IPS-18a (cell line): Measurements from ENCODE around the gene SEMA3E.

Source experiments
- H3K27ac ChIP-seq: one replicate; pipeline ENCODE4 v1.5.1; 2013; ENCODE audit warnings: low read length
- H3K27me3 ChIP-seq: one replicate; pipeline ENCODE4 v1.6.1; 2013; ENCODE audit warnings: mild to moderate bottlenecking, low read length; ENCODE audit not compliant: control insufficient read depth, insufficient read depth
- H3K36me3 ChIP-seq: one replicate; pipeline ENCODE4 v1.6.1; 2013; ENCODE audit warnings: low read depth, low read length; ENCODE audit not compliant: control insufficient read depth
- H3K4me1 ChIP-seq: one replicate; pipeline ENCODE4 v1.6.1; 2013; ENCODE audit warnings: low read depth, low read length; ENCODE audit not compliant: control insufficient read depth
- H3K4me3 ChIP-seq: one replicate; pipeline ENCODE4 v1.5.1; 2013; ENCODE audit warnings: low read length
- H3K9ac ChIP-seq: one replicate; pipeline ENCODE4 v1.6.1; 2013; ENCODE audit warnings: mild to moderate bottlenecking, low read length, moderate library complexity
- H3K9me3 ChIP-seq: one replicate; pipeline ENCODE4 v1.6.1; 2013; ENCODE audit warnings: low read depth, low read length; ENCODE audit not compliant: control insufficient read depth

The SEMA3E gene

GRCh38 chr7:83388436-83388835, 260.5 kb downstream of the SEMA3E start:
- Histone ChIP-seq H3K9ac (no peak overlapping the region), H3K4me1 (no peaks in the 10 kb centered on the region), H3K9me3 (no peaks in the 10 kb centered on the region), H3K36me3 (no peaks in the 10 kb centered on the region), H3K27me3 (no peaks in the 10 kb centered on the region), H3K27ac (no peak overlapping the region), H3K4me3 (no peak overlapping the region)

- H3K4me3 ChIP-seq = no peak overlapping the region
- H3K4me1 ChIP-seq = no peaks in the 10 kb centered on the region
- no peaks in the 10 kb centered on the region for H3K27me3 ChIP-seq
- no peaks in the 10 kb centered on the region for H3K9me3 ChIP-seq
- no peak overlapping the region for H3K9ac ChIP-seq
- no peak overlapping the region for H3K27ac ChIP-seq
- H3K36me3 ChIP-seq = no peaks in the 10 kb centered on the region
Measured at GRCh38 chr7:83366629-83367028, 282.3 kb downstream of the SEMA3E start.

- Histone ChIP-seq H3K9me3 (no peaks in the 10 kb centered on the region), H3K9ac (no peak overlapping the region), H3K4me1 (no peaks in the 10 kb centered on the region), H3K27ac (no peak overlapping the region), H3K36me3 (no peaks in the 10 kb centered on the region), H3K27me3 (no peaks in the 10 kb centered on the region), H3K4me3 (no peak overlapping the region)
Measured at GRCh38 chr7:83365746-83366145, 283.2 kb downstream of the SEMA3E start.

- Histone ChIP-seq H3K36me3 (no peaks in the 10 kb centered on the region), H3K9me3 (no peaks in the 10 kb centered on the region), H3K9ac (no peak overlapping the region), H3K4me3 (no peak overlapping the region), H3K4me1 (no peaks in the 10 kb centered on the region), H3K27ac (no peak overlapping the region), H3K27me3 (no peaks in the 10 kb centered on the region)
Measured at GRCh38 chr7:83362871-83363550, 285.9 kb downstream of the SEMA3E start.

- no peak overlapping the region for H3K27ac ChIP-seq
- H3K4me1 ChIP-seq = no peaks in the 10 kb centered on the region
- H3K9me3 ChIP-seq = no peaks in the 10 kb centered on the region
- H3K9ac ChIP-seq = no peak overlapping the region
- no peak overlapping the region for H3K4me3 ChIP-seq
- H3K36me3 ChIP-seq = no peaks in the 10 kb centered on the region
- no peaks in the 10 kb centered on the region for H3K27me3 ChIP-seq
Measured at GRCh38 chr7:83359108-83359507, 289.8 kb downstream of the SEMA3E start.

GRCh38 chr7:83355143-83355542, 293.8 kb downstream of the SEMA3E start:
- Histone ChIP-seq H3K4me1 (no peaks in the 10 kb centered on the region), H3K27ac (no peak overlapping the region), H3K9me3 (no peaks in the 10 kb centered on the region), H3K27me3 (no peaks in the 10 kb centered on the region), H3K9ac (no peak overlapping the region), H3K4me3 (no peak overlapping the region), H3K36me3 (no peaks in the 10 kb centered on the region)

GRCh38 chr7:83347945-83348444, 300.9 kb downstream of the SEMA3E start:
- H3K9me3 ChIP-seq = no peaks in the 10 kb centered on the region
- H3K9ac ChIP-seq = no peak overlapping the region
- H3K36me3 ChIP-seq = no peaks in the 10 kb centered on the region
- H3K4me3 ChIP-seq = no peak overlapping the region
- no peak overlapping the region for H3K27ac ChIP-seq
- no peaks in the 10 kb centered on the region for H3K4me1 ChIP-seq
- H3K27me3 ChIP-seq = no peaks in the 10 kb centered on the region

- Histone ChIP-seq H3K27ac (no peak overlapping the region), H3K9me3 (no peaks in the 10 kb centered on the region), H3K27me3 (no peaks in the 10 kb centered on the region), H3K9ac (no peak overlapping the region), H3K4me3 (no peak overlapping the region), H3K36me3 (no peaks in the 10 kb centered on the region), H3K4me1 (no peaks in the 10 kb centered on the region)
Measured at GRCh38 chr7:83339907-83340306, 309.0 kb downstream of the SEMA3E start.

- H3K9ac ChIP-seq = no peak overlapping the region
- H3K27me3 ChIP-seq = no peaks in the 10 kb centered on the region
- no peaks in the 10 kb centered on the region for H3K36me3 ChIP-seq
- H3K27ac ChIP-seq = no peak overlapping the region
- H3K4me3 ChIP-seq = no peak overlapping the region
- H3K4me1 ChIP-seq = no peaks in the 10 kb centered on the region
- no peaks in the 10 kb centered on the region for H3K9me3 ChIP-seq
Measured at GRCh38 chr7:83338277-83338950, 310.5 kb downstream of the SEMA3E start.

- H3K4me1 ChIP-seq = no peaks in the 10 kb centered on the region
- no peak overlapping the region for H3K9ac ChIP-seq
- H3K27me3 ChIP-seq = no peaks in the 10 kb centered on the region
- no peak overlapping the region for H3K4me3 ChIP-seq
- H3K36me3 ChIP-seq = no peaks in the 10 kb centered on the region
- H3K9me3 ChIP-seq = no peaks in the 10 kb centered on the region
- no peak overlapping the region for H3K27ac ChIP-seq
Measured at GRCh38 chr7:83337050-83337449, 311.9 kb downstream of the SEMA3E start.

- Histone ChIP-seq H3K27me3 (no peaks in the 10 kb centered on the region), H3K4me3 (no peak overlapping the region), H3K4me1 (no peaks in the 10 kb centered on the region), H3K9ac (no peak overlapping the region), H3K27ac (no peak overlapping the region), H3K36me3 (no peaks in the 10 kb centered on the region), H3K9me3 (no peaks in the 10 kb centered on the region)
Measured at GRCh38 chr7:83326223-83326622, 322.7 kb downstream of the SEMA3E start.

GRCh38 chr7:83325083-83325482, 323.9 kb downstream of the SEMA3E start:
- Histone ChIP-seq H3K27ac (no peak overlapping the region), H3K36me3 (no peaks in the 10 kb centered on the region), H3K4me3 (no peak overlapping the region), H3K27me3 (no peaks in the 10 kb centered on the region), H3K9ac (no peak overlapping the region), H3K9me3 (no peaks in the 10 kb centered on the region), H3K4me1 (no peaks in the 10 kb centered on the region)
